ENCODE results near the gene SIRT4.

The SIRT4 gene

DNA sequence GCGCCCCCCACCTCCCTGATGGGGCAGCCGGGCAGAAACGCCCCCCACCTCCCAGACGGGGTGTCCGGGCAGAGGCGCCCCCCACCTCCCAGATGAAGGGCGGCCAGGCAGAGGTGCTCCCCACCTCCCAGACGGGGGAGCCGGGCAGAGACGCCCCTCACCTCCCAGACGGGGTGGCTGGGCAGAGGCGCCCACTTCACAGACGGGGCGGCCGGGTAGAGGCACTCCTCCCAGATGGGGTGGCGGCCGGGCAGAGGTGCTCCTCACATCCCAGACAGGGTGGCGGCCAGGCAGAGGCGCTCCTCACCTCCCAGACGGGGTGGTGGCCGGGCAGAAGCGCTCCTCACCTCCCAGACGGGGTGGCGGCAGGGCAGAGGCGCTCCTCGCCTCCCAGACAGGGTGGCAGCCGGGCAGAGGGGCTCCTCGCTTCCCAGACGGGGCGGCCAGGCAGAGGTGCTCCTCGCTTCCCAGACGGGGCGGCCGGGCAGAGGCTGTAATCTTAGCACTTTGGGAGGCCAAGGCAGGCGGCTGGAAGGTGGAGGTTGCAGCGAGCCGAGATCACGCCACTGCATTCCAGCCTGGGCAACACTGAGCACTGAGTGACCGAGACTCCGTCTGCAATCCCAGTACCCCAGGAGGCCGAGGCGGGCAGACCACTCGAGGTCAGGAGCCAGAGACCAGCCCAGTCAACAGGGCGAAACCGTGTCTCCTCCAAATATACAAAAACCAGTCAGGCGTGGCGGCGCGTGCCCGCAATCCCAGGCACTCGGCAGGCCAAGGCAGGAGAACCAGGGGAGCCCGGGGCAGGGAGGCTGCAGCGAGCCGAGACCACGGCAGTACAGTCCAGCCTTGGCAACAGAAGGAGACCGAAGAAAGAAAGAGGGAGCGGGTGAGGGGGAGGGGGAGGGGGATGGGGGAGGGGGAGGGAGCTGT, 23.7 kb upstream of the SIRT4 start:
- DNase-seq (ENCODE audit: low read depth), result no peak

DNA sequence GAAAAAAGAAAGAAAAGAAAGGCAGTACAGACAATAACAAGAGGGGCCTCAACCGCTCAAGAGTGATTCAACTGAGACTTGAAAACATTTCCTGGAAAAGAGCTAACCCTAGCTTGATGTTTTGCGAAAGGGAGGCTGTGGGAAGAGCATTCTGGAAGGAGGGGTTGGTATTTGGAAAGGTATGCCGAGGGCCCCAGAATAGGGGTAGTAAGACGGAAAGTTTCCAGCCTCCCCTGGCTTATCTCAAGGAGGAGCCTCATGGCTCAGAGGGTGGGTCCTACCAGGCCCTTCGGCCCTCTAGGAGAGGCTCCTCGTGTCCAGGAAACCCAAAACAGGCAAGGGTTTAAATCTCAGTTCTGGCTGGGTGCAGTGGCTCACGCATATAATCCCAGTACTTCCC, 18.8 kb upstream of the SIRT4 start:
- DNase-seq (ENCODE audit: low read depth), result no peak

DNA sequence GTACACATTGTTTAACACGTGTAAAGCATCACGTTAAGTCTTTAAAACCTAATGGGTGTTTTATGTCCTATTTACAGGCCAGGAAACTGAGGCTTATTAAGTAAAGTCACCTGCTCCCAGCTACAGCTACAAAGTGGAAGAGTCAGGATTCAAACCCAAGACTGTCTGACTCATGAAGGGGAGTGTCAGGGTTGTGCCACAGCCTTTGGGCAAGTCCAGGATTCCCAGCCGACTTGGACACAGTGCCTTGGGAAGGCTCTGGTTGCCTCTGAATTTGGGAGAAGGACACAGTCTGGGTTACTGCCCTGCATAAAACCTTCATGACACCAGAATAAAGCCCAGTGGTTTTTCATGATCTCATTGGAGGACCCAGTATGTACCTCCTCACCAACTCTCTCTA, 17.7 kb upstream of the SIRT4 start:
- no peak for DNase-seq (ENCODE audit: low read depth)

DNA sequence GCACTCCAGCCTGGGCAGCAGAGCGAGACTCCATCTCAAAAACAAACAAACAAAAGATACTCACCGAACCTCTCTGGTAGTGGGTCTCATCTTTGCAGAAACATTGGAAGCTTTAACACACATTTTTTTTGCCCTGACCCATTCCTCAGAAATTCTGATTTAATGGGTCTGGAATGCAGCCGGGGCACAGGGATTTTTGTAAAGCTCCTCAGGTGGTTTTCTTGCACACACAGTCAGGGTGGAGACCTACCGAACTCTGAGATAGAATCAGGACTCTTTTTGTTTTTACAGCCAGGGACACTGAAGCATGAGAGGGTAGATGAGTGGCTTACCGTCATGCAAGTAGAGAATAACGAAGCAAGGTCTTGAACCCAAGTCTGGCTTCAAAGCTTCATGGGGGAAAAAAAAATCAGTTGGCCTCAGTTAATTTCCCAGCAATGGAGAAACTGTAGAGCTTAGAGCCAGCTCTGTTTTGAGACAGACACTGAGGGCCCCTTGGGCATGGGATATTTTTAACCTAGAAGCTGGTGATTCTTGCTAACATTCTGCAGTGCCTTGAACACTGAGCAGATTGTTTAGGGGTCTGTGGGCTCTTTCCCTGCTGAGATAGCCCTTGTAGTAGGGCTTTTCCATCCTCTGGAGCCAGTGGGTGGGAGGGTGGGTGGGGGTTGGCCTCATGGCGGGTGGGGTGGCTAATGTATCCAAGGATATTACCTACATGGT, 15.2 kb upstream of the SIRT4 start:
- DNase-seq (ENCODE audit: low read depth), result no peak

DNA sequence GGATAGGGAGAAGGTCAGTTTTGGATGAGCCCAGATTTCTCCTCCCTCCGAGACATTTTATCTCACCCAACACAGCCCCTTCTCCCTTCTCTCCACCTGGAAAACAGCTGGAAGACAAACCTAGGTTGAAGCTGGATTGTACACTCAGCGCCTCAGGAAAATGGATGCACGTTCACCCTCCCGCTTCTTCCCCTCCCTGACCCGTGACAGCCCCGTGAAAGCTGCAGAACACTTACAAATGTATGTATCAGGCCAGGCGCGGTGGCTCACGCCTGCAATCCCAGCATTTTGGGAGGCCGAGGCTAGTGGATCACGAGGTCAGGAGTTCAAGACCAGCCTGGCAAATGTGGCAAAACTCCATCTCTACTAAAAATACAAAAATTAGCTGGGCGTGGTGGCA, 14.6 kb upstream of the SIRT4 start:
- DNase-seq (ENCODE audit: low read depth), result no peak

DNA sequence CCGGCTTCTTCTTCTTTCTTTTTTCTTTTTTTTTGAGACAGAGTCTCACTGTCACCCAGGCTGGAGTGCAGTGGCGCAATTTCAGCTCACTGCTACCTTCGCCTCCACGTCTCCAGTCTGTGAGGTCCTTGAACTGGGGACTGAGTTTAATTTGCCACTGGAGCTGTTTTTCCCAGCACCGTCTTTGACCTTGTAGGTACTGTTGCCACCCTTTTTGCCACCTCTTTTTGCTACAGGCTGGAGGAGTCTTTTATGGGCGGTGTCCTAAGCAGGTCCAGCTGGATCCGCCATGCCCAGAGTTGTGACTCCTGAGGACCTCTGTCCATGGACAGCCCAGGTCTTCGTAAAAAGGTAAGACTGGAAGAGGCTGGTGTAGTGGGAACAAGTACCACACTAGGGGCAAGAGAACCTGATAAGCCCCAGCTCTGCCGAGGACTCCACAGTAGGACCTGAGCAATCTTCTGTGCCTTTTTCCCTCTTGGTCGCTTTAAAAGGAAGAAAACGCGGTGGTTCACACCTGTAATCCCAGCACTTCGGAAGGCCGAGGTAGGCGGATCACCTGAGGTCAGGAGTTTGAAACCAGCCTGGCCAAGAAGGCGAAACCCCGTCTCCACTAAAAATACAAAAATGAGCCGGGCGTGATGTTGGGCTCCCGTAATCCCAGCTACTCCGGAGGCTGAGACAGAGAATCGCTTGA, 11.4 kb upstream of the SIRT4 start:
- DNase-seq (ENCODE audit: low read depth), result no peak

DNA sequence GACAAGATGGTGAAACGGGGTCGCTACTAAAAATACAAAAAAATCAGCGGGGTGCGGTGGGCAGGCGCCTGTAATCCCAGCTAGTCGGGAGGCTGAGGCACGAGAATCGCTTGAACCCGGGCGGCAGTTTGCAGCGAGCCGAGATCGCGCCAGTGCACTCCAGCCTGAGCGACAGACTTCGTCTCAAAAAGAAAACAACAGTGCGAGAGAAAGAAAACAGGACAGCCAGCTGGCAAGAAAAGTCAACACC, 9.8 kb upstream of the SIRT4 start:
- DNase-seq (ENCODE audit: low read depth), result no peak

DNA sequence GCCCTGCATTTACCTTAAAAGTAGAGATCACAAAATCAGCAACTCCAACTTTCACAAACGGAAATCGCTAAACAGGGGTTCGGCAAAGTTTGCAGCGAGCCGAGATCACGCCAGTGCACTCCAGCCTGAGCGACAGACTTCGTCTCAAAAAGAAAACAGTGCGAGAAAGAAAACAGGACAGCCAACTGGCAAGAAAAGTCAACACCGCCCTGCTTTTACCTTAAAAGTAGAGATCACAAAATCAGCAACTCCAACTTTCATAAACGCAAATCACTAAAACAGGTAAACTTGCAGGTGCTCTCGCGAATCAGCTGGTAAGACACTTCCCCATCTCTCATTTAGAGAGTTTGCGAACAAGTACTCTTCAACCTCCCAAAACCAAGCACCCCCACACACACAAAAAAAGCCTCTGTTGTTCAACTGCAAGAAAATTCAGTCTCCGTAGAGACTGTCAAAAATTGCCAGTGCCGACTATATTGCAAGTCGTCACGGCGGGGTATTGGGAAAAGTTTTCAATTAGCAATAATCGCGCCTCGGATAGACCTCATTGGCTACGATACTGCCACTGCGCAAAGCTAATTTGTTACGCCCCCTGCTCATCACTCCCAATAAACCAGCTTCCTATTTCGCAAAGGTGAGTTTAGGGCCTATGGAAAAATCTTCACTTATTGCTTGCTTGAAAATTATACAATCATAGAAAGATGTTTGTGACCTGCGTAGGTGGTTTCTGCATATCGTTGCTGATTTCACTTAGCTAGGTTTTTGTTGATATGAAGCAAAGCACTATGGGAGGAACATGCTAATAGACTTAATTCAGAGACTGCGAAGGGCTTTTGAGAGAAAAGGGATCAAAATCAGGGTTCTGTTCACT, 9.2 kb upstream of the SIRT4 start, which contains the start of gene RNU4-1:
TSS of gene RNU4-1 (minus strand) at position 577 of the 871 bp plus-strand sequence.
- peak; percentile 92 for DNase-seq (ENCODE audit: low read depth)

DNA sequence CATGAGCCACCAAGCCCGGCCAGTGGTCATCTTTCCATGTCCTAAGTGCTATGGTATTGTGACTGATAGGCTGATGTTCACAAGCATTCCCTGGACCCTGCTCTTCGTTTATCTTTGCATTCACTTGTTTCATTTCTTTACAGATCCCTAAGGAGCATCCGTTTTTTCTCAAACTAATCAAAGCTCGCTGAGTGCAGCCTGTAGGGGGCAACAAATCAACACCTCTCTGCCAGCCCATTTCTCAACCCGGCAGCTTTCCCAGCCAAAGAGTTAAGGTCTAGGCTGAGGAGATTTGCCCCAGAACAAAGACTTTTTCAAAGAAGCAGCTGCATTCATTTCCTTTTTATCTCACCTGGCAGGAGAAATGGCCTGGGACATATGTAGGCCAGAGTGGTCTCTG, 12.1 kb downstream of the SIRT4 start:
- DNase-seq (ENCODE audit: low read depth), result no peak

DNA sequence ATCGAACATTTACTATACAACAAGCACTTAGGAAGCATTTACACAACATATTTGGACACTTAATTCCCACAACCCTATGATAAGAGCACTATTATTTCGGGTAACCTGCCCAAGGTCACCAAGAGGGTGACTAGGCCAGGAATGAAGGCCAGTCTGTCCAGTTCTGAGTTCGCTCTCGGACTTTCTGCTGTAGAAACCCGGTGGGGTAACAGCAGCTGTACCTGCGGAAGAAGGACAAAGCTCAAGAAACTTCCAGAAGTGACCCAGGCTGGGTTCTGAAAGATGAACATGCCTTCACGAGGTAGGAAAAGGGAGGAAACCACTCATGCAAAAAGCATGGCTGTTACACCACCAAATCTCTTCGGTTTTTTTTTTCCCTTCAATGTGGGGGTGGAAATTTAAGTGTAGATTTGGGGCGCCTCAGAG, 14.7 kb downstream of the SIRT4 start:
- DNase-seq (ENCODE audit: low read depth), result no peak

DNA sequence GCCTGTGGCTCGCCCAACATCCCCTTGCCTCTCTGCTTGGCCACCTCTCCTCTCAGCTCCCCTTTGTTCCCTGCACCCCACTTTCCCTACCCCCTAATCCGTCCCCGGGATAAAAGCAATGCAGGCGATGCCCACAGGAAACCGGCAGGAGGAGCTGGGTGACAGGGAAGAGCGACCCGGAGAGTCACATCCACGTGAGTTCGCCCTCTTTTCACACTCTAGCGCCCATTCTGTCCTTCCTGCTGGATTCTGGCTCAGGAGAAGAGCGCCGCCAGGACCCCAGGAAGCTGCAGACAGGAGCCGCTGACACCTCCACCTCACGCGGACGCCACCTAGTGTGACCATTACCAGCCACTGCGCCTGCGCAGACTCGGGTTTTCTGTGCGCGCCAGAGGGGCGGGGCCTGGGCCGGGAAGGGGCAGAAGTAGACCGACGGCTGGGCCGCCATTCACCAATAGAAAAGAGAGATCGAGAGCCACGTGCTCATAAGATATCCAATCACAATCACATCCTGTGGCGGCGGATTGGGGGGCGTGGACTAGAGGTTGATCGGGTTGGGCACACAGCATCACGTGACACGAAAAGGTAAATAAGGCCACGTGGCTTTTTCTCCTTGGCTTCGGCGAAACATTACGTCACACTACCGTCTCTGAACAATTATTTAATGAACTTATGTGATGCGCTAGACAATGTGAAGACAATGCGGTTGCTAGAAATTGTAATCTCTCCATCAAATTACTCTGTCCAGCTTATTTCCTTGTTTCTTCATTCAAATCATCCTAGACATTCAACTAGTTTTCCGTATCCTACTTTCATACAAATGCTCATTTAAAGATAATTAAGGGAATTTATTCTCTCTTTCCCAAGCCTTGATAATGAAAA, 15.3 kb downstream of the SIRT4 start:
- DNase-seq (ENCODE audit: low read depth), result peak; percentile 98

DNA sequence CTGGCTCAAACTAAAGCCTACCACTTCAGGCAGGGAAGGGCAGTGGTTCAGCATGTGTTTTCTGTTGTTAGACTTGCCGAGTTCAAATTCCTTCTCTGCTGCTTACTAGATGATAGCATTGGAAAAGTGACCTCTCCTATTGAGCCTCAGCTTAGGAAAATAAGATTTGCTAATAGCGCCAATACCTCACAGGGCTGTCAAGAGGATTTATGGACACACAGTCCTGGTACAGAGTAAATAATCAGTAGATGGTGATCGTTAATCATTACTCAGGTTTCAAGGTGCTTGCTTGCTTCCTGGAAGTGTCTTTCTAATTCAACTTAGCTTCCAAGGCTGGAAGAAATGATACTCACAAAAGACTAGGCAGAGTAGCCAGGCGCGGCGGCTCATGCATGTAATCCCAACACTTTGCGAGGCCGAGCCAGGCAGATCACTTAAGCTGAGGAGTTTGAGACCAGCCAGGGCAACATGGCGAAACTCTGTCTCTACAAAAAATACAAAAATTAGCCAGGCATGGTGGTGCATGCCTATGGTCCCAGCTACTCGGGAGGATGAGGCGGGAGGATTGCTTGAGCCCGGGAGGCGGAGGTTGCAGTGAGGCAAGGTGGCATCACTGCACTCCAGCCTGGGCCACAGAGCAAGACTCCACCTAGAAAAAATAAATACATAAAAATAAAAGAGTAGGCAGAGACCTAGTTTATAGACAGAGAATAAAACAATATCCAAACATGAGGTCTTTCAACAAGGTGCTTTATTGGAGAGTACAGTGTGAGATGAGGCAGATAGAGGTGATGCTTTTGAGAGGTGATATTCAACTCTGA, 19.5 kb downstream of the SIRT4 start:
- no peak for DNase-seq (ENCODE audit: low read depth)

DNA sequence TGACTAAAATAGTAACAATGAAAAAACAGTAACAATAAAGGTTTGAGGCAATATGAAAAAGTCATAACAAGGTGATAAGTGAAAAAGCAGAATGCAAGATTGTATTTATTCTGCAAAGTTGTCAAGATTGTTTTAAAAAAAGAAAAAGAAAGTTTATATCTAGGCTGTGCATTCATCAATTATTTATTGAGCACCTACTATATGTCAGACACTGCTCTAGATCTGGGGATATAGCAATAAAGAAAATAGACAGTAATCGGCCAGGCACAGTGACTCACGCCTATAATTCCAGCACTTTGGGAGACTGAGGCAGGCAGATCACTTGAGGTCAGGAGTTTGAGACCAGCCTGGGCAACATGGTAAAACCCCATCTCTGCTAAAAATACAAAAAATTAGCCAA, 21.7 kb downstream of the SIRT4 start:
- DNase-seq (ENCODE audit: low read depth), result no peak

DNA sequence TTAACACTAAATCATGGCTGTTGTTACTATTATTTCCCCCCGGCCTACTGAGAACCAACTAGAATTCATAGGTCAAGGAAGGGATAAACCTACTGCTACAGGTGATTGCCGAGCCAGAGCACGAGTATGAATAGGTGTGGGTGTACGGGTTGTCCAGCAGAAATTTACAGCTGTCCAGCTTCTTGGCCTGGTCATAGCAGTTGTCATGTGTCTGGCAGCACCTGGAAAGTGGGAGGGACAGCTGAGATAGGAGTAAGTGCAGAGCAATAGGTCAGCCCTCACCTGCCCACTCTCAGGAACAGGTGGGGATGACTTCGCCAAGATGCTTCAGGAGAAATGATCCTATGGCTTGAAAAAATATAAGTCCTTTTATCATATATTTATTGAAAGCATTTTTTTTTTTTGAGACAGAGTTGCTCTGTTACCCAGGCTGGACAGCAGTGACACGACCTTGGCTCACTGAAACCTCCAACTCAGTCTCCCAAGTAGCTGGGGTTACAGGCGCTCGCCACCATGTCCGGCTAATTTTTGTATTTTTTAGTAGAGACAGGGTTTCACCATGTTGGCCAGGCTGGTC, 22.8 kb downstream of the SIRT4 start:
- DNase-seq (ENCODE audit: low read depth), result no peak

DNA sequence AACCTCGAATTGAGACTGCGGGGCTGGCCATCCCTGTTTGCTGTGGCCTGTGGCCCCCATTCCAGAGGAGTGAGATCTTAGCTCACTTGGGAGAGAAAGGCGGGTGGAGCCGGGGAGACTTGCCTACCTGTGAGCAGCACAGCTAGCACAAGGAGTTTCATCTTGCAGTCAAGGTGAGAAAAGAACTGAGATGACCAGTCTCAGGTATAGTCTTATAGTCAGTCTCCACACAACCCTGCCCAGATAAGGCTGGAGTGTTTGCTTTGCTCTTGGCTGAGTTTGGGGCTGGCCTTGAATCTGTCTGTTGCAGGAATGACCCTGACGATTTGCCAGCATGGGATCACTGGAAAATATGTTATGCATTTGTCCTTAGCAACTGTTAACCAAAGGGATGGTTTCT, 25.5 kb downstream of the SIRT4 start, which contains the start of gene PLA2G1B:
TSS of gene PLA2G1B (minus strand) at position 187 of the 400 bp plus-strand sequence. CDS start at position 161, 26 bp downstream.
- DNase-seq (ENCODE audit: low read depth), result no peak

DNA sequence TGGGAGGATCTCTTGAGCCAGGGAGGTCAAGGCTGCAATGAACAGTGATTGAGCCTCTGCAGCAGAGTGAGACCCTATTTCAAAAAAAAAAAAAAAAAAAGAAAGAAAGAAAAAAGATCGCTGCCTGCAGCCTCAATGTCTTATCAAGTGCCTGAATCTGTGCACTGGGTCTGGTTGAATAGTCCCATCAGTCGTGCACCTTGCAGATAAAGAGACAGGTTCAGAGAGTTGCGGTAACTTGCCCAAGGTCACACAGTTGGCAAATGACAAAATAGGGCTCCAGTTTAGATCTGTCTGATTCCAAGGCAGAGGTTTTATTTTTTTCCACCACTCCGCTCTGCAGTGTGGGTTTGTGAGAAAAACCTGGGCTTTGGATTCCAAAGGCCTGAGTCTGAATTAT, 26.1 kb downstream of the SIRT4 start:
- no peak for DNase-seq (ENCODE audit: low read depth)

DNA sequence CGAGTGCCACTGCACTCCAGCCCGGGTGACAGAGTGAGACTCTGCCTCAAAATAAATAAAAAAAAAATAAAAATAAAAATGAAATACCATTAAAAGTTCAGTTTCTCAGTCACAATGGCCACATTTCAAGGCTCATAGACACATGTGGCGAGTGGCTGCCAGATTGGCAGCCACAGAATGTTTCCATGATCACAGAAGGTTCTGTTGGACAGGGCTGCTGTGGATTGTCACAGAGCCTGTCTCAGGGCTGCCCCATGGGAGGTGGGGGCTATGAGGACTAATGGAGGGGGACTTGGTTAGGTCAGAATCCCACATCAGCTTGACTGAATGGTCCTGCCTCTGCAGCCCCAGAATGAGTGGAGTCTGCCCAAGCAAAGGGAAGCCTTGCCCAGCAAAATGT, 29.3 kb downstream of the SIRT4 start:
- no peak for DNase-seq (ENCODE audit: low read depth)

DNA sequence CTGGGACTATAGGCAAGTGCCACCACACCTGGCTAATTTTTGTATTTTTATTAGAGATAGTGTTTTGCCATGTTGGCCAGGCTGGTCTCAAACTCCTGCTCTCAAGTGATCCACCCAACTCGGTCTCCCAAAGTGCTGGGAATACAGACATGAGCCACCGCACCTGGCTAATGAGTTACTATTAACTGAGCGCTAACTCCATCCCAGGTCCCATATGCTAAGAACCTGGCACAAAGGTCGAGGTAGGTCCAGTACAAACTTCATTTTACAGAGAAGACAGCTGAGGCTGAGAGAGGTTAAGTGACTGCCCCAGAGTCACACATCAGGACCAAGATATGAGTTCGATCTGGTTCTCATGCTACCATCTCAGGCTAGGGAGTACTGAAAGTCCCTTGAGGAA, 29.9 kb downstream of the SIRT4 start:
- DNase-seq (ENCODE audit: low read depth), result no peak

DNA sequence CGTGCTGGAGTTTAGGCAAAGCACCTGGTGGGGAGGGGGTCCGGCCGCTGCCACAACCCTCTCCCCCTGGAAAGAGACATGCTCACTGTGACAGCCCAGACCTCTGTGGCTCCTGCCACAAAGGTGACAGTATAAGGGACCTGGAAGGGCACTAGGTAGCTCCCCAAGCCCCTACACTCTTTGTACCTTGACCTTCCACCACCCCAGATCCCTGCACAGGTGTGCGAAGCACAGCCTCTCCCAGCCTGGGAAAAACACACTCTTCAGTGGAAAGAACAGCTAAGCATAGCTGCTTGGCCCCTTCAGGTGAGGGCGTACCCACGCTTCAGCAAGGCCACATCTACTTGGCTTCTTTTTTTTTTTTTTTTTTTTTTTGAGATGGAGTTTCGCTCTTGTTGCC, 30.4 kb downstream of the SIRT4 start:
- no peak for DNase-seq (ENCODE audit: low read depth)

DNA sequence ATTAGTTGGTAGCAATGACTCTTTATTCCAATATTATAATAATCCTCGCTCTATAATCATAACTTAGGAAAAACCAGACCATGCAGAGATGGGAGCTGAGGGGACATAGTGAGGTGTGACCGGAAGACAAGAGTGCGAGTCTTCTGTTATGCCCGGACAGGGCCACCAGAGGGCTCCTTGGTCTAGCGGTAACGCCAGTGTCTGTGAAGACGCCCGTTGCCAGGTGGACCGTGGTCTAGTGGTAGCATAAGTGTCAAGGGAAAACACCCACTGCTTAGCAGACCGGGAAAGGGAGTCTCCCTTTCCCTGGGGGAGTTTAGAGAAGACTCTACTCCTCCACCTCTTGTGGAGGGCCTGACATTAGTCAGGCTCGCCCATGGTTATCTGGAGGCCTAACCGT, 33.3 kb downstream of the SIRT4 start:
- peak; percentile 12 for DNase-seq (ENCODE audit: low read depth)
